GM18907 (cell line): ENCODE data around the gene CDK14.
"Not testable (repeated sequence)": the region's sequence is repeated elsewhere in the genome, so short reads cannot be mapped to it uniquely, and the experiment has no call there.

ENCODE experiments used
- ATAC-seq: cut with Tn5 transposase; IDR thresholded peaks from one replicate; pipeline ENCODE4 v1.9.1; 2021; ENCODE audit warnings: mild to moderate bottlenecking, moderate library complexity; ENCODE audit not compliant: unreplicated experiment

The CDK14 gene

DNA sequence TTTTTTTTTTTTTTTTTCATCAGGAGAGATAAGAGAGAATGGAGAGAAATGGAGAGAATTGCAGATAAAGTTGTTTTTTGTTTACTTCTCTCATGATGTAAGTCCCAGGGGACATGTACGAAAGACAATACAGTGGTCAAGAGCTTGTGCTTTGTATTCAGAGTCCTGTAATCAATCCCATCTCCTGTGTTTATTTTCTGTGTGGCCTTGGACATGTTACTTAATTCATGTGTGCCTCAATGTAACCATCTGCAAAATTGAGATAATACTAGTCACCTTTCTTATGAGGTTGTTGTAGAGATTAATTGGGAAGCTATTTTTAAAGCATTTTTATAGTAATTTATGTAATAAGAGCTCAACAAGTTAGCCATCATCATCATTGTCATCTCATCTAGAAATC, 117.5 kb downstream of the CDK14 start:
- ATAC-seq: no peak

DNA sequence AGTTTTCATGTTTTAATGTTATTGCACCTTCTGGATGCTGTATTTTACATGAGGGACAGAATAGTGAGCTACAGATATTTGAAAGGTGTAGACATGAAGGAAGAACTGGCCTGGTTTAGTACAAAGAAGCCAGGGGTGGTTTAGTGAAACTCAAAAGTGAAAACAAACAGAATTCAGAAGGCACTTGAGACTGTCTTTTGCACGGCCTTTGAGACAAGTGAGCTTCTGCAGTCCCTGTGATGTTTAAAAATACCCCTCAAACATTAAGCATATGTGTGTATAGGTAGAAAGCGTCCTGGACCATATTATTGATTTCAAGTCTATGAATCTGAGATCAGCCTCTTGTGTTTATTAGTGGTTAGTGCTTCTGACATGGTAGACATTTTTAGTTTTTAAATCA, 118.9 kb downstream of the CDK14 start:
- peak; percentile 46 for ATAC-seq

DNA sequence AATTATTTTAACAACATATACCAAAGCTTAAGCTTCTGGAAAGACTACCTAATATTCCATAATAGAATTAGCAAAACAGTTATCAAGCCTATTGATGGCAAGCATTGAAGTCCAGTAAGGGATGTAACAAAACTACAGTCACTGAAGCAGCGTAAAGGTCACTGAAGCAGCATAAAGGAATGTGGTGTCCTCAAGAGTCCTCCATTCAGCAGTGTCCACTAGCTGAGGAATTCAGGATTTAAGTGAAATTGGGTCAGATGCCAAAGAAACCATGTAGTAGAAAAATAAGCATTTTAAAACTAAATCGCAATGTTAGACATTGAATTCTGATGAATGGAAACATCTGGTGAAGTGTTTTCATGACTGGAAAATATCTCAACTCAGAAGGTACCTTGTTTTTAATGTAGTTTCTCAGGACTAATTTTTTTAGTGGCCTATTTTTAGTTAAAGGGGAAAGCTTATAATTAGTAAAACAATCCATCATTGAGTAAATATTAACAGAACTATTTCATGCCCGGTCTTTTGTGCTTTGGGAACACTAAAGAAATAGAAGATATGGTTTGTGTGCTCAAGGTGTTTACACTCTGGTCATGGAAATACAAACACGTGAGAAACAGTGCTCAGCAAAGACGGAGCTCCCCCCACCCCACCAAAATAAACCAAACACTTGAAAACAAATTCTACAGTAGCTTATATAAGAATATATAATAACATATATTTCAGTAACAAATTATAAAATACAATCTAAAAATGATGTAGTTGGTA, 121.4 kb downstream of the CDK14 start:
- ATAC-seq: no peak

DNA sequence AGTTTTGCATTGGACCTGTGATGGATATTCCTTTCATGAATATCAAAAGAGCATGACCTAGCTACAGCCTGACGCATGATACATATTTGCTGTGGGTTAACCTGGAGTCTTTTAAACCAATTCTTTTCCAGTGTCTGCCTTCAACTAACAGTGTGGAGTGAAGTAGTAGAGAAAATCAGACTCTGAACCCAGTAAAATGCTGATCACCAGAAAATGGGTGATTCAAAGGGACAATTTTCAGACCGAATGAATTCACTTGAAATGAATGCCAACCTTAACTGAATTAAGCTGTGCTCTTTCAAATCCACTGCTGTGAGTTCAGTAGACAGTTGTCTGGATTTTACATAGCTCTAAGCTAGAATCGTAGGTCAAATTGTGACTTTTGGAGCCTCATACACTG, 123.0 kb downstream of the CDK14 start:
- no peak for ATAC-seq

DNA sequence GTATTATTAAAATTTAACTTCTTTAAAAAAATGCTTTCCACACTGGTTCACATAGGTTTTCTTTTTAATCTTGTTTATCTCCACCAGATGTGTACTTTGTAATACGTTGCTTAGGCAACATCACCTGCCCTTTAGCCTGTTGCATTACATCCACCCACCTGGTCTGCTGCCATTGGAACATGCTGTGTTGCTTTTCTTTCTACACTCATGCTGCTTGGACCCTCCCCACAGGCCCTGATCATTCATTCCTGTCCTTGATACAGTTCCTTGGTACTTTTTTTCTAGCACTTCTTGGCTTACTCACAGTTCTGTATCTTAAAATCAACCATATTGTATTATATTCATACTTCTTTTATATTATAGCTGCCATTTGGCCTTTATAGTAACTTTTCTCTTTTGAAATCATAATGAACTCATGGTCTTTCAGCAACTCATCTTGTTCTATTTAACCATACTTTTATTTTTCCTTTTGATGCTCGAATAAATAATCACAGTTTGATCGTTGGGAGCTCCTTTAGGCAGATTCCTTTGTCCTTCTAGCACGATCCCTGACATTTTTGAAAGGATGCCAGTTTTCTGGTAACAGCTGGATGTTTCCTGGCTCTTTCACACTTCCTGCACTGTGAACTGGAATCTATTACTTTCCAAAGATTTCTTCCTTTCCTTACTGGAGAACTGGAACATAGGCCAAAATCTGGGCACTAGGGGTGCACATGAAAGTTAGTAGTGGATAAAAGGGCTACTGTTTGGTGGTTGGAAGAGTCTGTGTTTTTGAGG, 125.1 kb downstream of the CDK14 start:
- ATAC-seq: peak; percentile 48

DNA sequence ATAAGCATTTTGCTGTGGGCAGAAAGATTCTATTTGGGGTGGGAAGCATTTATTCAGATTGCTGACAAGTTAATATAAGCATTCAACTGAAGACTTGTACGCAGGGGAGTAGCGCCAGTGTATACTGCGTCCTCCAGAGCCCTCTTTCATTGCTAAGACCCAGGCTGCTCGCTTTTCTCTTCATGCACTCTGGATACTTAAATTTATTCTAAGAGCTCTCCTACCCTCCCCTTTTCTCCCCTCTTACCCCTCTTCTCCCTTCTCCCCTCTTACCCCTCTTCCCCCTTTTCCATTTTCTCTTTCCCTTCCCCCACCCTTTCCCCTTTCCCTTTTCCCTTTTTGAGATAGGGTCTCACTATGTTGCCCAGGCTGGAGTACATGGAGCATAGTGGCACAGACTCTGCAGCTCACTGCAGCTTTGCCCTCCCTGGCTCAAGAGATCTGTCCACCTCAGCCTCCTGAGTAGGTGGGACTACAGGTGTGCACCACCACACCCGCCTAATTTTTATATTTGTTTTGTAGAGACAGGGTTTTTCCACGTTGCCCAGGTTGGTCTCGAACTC, 125.8 kb downstream of the CDK14 start:
- no peak for ATAC-seq

DNA sequence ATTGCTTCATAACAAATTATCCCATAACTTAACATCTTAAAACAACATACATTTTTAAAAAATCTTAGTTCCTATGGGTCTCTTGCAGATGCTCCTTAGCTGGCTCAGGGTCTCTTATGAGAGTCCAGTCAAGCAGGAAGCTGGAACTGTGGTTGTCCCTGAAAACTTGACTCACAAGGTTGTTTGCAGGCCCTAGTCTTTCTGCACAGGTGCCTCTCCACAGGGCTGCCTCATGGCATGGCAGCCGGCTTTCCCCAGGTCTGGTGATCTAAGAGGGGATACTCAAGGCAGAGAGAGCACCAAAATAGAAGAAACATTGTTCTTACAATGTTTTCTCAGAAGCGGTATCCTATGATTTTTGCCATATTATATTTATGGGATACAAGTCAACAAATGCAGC, 127.1 kb downstream of the CDK14 start:
- no peak for ATAC-seq

DNA sequence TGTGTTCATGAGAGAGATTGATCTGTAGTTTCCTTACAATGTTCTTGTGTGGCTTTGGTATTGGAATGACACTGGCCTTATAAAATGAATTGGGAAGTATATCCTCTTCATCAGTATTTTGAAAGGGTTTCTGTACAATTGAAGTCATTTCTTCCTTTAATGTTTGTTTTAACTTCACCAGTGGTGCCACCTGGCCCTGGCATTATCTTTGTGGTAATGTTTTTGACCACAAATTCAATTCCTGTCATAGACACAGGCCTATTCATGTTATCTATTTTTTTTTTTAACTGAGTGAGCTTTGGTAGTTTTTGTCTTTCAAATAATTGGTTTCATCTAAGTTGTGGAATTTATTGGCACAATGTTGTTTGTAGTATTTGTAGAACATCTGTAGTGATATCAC, 127.7 kb downstream of the CDK14 start:
- ATAC-seq: no peak

DNA sequence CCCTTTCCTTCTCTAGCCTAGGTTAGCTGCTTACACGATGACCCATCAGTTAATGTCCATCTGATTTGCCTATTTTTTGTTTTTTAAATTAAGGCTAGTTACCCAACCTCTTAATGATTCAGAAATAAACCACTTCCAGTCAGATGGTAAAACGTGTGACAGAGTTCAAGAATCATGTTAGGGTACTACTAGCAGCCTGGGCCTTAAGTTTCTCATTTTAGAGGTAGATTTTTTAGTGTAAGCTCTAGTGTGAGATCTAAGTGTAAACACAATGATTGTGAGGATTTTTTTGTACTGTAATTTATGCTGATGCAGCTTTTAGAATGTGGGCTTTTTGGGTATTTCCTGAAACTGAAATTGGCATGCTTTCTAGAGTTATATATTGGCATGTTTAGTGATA, 130.0 kb downstream of the CDK14 start:
- peak; percentile 63 for ATAC-seq

DNA sequence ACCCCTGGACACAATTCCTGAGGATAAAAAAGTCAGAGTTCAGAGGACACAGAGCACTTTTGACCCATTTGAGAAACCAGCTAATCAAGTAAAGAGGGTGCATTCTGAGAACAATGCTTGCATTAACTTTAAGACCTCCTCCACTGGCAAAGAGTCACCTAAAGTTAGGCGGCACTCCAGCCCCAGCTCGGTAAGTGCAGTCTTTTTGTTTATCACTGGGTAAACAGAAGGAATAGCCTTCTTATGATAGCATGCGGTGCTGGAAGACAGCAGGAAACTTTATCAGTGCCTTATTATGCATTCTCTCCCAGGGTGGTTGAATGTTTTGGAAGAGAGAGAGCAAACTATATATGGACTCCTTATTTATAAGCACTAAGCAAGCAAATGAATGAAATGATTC, 130.5 kb downstream of the CDK14 start:
- no peak for ATAC-seq

DNA sequence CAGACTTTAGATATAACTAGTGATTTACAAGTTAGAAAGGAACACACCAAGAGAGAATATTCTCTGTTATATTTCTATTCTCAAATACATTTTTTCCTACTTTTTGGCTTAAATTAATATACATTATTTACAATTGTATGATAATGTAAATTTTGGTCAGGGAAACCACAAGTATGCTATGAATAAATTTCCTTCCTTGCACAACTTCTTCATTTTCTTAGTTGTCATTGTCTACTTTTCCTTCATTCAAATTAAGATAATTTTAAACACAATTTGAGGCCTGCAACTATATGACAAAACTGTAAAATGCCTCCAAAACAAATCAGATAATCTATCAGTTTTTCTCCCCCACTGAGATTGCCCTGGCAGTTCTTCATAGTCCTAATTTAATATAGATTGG, 131.3 kb downstream of the CDK14 start:
- no peak for ATAC-seq

DNA sequence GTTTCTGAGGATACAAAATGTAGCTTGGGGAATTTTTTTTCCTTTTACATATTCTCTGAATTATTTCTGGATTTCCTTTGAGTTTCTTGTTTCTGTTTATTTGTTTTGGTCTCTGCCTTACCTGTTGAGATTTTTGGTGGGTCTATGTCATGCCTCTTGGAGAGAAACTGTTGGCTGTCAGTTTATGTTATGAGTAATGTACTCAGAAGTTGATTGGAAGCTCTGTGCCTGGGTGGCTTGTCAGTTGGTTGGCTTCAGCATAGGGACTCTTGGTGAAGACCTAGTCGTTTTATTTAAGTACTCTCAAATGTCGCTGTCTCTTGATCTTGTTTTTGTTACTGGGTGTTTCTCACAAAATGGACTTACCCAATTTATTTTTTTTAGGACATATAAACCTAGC, 132.4 kb downstream of the CDK14 start:
- no peak for ATAC-seq

DNA sequence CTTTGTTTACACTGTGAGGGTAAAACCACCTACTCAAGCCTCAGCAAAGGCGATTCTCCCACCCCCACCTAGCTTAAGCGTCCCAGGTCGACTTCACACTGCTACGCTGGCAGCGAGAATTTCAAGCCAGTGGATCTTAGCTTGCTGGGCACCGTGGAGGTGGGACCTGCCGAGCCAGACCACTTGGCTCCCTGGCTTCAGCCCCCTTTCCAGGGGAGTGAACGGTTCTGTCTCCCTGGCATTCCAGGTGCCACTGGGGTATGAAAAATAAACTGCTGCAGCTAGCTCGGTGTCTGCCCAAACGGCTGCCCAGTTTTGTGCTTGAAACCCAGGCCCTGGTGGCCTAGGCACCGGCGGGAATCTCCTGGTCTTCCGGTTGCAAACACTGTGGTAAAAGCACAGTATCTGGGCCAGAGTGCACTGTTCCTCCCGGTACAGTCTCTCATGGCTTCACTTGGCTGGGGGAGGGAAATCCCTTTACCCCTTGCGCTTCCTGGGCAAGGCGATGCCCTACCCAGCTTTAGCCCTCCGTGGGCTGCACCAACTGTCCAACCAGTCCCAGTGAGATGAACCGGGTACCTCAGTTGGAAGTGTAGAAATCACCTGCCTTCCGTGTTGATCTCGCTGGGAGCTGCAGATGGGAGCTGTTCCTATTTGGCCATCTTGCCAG, 139.6 kb downstream of the CDK14 start:
- not testable (repeated sequence) for ATAC-seq

DNA sequence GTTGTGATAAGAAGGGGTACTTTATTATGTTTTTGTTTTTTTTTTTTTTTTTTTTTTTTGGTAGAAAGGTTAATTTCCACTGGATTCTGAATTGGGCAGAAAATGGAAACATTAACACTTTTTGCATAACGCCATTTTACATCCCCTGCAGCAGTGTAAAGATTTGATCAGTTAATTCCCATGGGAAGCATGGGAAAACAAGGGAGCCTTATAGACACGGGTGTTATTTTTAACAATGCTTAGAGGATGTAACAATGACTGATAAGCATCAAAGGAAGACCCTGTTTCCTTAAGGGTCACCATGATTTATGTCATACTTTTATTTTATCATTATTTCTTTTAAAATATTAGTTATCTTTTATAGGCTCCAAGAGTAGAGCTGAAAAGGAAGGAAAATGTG, 140.2 kb downstream of the CDK14 start:
- ATAC-seq: no peak

DNA sequence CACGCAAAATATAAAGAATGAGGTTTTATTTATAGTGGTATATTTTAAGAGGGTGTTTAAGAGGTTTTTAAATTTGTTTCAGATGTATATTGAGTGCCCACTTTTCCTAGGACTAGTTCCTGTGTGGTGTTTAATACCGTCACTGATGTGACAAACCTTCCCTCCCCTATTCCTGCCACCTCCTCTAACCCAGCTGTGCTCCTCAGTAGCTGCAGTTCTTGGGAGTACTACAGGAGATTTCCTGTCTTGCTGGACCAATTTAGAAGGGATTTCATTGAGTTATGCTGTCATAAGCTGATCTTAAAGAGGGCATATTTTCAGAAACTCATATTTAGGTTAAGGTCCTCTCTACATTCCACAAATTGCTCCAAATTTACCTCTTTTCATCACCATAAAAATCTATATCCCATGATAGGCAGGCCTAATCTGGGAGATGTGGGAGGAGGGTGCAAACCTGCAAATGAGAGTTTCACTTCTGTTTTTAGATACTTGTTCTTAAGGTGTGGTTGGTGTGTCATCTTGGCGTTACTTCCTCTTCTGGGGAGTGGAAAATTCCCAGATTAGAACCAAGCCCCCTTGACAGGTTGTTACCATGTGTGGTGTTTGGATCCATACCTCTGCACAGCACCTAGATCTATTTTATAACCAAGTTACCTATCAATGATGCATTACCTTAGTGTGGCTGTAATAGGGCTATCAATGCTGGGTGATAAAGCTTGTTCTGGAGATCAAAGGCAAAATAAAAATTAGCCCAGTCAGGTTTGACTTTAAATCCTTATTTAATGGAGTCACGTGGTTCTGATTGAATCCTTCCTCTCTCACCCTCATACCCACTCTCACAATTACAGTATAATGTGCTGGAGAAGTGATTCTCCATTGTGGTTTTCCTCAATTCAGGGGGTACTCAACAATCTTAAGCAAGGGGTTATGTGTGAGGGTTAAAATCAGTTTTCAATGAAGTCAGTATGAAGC, 141.1 kb downstream of the CDK14 start:
- ATAC-seq: peak; percentile 94

DNA sequence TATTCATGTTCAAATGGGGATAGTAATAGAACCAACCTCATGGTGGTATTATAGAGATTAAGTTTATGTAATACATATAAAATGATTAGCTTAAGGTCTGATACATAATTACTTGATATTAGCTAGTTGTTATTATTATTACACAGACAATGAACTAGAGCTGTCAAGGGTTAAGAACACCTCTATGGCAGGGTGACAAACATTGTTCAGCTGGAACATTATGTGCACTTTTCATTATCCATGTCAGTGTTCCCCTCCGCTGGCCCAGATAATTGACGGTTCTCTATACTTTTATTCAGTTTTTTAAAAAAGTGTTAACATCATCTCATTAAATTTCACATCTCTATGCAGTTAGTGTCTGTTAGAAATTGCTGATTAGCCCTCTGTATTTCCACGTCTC, 142.1 kb downstream of the CDK14 start:
- ATAC-seq: no peak

DNA sequence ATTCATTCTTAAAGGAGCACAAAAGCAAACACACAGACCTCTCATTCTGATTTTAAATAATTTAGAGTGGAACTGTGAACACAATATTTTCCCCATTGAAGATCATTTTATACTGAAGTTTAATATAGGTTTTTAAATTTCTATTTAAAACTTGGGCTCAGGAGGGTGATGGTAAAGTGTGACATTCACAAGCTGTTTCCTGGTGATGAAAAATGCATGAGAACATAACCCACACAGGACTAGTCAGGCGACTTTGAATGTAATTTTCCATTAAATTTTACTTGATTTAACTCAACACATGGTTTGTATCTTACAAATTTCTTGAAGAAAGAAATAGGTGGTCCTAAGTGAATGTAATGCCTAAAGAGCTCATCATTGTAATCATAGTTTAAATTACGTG, 143.6 kb downstream of the CDK14 start:
- ATAC-seq: no peak

DNA sequence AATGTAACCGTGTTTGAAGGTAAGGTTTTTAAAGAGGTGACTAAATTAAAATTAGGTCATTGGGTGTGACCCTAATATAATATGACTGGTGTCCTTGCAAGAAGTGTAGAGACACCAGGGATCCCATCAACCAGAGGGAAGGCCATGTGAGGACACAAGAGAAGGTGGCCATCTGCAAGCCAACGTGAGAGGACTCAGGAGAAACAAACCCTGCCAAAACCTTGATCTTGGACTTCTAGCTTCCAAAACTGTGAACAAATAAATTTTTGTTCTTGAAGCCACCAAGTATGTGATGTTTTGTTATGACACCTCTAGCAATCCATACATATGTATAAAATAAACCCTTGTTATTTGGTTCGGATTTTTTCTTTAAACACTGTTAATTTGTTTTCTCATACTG, 144.3 kb downstream of the CDK14 start:
- no peak for ATAC-seq

DNA sequence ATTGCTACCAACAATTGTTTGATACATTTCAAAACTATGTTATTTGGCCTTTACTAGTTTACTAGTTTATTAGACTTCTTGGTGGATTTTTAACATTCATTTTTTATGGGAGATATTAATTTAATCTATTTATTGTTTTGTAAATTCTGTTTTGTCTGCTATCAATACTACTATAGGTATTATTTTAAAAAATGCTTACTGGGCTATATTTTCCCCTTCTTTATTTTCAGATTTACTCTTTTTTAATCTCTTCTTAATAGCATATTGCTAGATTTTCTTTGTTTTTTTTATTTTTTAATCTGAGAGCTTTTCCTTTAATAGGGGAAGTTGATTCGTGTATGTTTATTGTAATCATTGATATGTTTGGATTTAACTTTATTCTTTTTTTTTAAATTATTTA, 147.5 kb downstream of the CDK14 start:
- ATAC-seq: no peak

DNA sequence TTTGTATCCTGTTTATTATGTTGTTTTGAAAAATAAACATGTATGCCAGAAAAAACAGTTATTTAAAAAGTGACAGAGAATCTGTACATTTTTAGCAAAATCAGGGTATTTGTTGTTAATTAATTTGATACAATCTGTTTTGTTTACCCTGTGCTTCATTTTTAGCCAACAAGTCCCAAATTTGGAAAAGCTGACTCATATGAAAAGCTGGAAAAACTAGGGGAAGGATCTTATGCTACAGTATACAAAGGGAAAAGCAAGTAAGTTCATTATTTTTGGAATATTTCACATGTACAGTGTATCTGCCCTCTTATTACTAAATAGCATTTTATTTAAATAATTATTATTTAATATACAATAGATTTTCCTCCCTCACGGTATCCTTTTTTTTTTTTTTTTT, 151.4 kb downstream of the CDK14 start:
- no peak for ATAC-seq
